Measurements from ENCODE around the gene DYNC1I1. TPM values are rescaled to one million over a fixed set of nuclear protein-coding genes. Genes with fewer than 3 reads are reported as not detected.
"Not testable (repeated sequence)": the region's sequence is repeated elsewhere in the genome, so short reads cannot be mapped to it uniquely, and the experiment has no call there.

The DYNC1I1 gene
- total RNA-seq, 2 donors from 2014 or later, result not detected

GRCh38 chr7:95917634-95918033 lies 145.3 kb downstream of the DYNC1I1 start:
- Mint-ChIP-seq H3K4me3 (no peak overlapping the region), H3K4me1 (ENCODE audit: low read depth in 2 of 2) (peaks cover 5 to 6% of the 10 kb centered on the region in 2 donors), H3K36me3 (no peaks in the 10 kb centered on the region), H3K27ac (no peak overlapping the region), H3K27me3 (peaks cover 0 to 10% of the 10 kb centered on the region in 2 donors), H3K9me3 (no peaks in the 10 kb centered on the region)
- no peak for DNase-seq (ENCODE audit: low spot score)
- no peak for ATAC-seq

GRCh38 chr7:95919556-95919955 lies 147.2 kb downstream of the DYNC1I1 start:
- peaks cover 4% of the 10 kb centered on the region in 2 donors for H3K27me3 Mint-ChIP-seq
- no peak for DNase-seq (ENCODE audit: low spot score)
- H3K36me3 Mint-ChIP-seq, result no peaks in the 10 kb centered on the region
- no peaks in the 10 kb centered on the region for H3K9me3 Mint-ChIP-seq
- no peak for ATAC-seq
- H3K27ac Mint-ChIP-seq, result no peak overlapping the region
- peaks cover 5 to 6% of the 10 kb centered on the region in 2 donors for H3K4me1 Mint-ChIP-seq (ENCODE audit: low read depth in 2 of 2)
- no peak overlapping the region for H3K4me3 Mint-ChIP-seq

- Mint-ChIP-seq H3K9me3 (no peaks in the 10 kb centered on the region), H3K27me3 (peaks cover 2 to 9% of the 10 kb centered on the region in 2 donors), H3K36me3 (no peaks in the 10 kb centered on the region), H3K4me1 (ENCODE audit: low read depth in 2 of 2) (peaks cover 3 to 4% of the 10 kb centered on the region in 2 donors), H3K27ac (no peak overlapping the region), H3K4me3 (no peak overlapping the region)
- DNase-seq (ENCODE audit: low spot score) (no peak), ATAC-seq (peak; percentile 74 to 75)
Measured at GRCh38 chr7:95921543-95921942, 149.2 kb downstream of the DYNC1I1 start.

- H3K36me3 Mint-ChIP-seq, result no peaks in the 10 kb centered on the region
- ATAC-seq (no peak), DNase-seq (ENCODE audit: low spot score) (no peak)
- H3K9me3 Mint-ChIP-seq, result no peaks in the 10 kb centered on the region
- H3K27ac Mint-ChIP-seq, result no peak overlapping the region
- no peak overlapping the region for H3K4me3 Mint-ChIP-seq
- H3K4me1 Mint-ChIP-seq (ENCODE audit: low read depth in 2 of 2), result peaks cover 0 to 2% of the 10 kb centered on the region in 2 donors
- peaks cover 0 to 16% of the 10 kb centered on the region in 2 donors for H3K27me3 Mint-ChIP-seq
Measured at GRCh38 chr7:95922191-95922590, 149.8 kb downstream of the DYNC1I1 start.

- DNase-seq (ENCODE audit: low spot score) (no peak), ATAC-seq (no peak)
- no peak overlapping the region for H3K4me3 Mint-ChIP-seq
- H3K4me1 Mint-ChIP-seq (ENCODE audit: low read depth in 2 of 2), result peaks cover 0 to 17% of the 10 kb centered on the region in 2 donors
- peaks cover 0 to 29% of the 10 kb centered on the region in 2 donors for H3K27me3 Mint-ChIP-seq
- H3K27ac Mint-ChIP-seq, result no peak overlapping the region
- no peaks in the 10 kb centered on the region for H3K36me3 Mint-ChIP-seq
- H3K9me3 Mint-ChIP-seq, result no peaks in the 10 kb centered on the region
Measured at GRCh38 chr7:95925236-95925635, 152.9 kb downstream of the DYNC1I1 start.

- no peak overlapping the region for H3K4me3 Mint-ChIP-seq
- peaks cover 0 to 29% of the 10 kb centered on the region in 2 donors for H3K27me3 Mint-ChIP-seq
- no peak for ATAC-seq
- DNase-seq (ENCODE audit: low spot score), result no peak
- no peaks in the 10 kb centered on the region for H3K9me3 Mint-ChIP-seq
- no peak overlapping the region for H3K27ac Mint-ChIP-seq
- H3K4me1 Mint-ChIP-seq (ENCODE audit: low read depth in 2 of 2), result peaks cover 0 to 17% of the 10 kb centered on the region in 2 donors
- no peaks in the 10 kb centered on the region for H3K36me3 Mint-ChIP-seq
Measured at GRCh38 chr7:95925971-95926370, 153.6 kb downstream of the DYNC1I1 start.

GRCh38 chr7:95927756-95928155 lies 155.4 kb downstream of the DYNC1I1 start:
- no peaks in the 10 kb centered on the region for H3K36me3 Mint-ChIP-seq
- no peaks in the 10 kb centered on the region for H3K9me3 Mint-ChIP-seq
- H3K4me1 Mint-ChIP-seq (ENCODE audit: low read depth in 2 of 2), result peaks cover 0 to 17% of the 10 kb centered on the region in 2 donors
- H3K4me3 Mint-ChIP-seq, result no peak overlapping the region
- DNase-seq (ENCODE audit: low spot score), result no peak
- peak overlapping the region in 1 of 2 donors; percentile 40 for H3K27ac Mint-ChIP-seq
- ATAC-seq, result peak in 1 of 2 donors; percentile 69
- H3K27me3 Mint-ChIP-seq, result peaks cover 0 to 29% of the 10 kb centered on the region in 2 donors

- H3K9me3 Mint-ChIP-seq, result no peaks in the 10 kb centered on the region
- H3K4me1 Mint-ChIP-seq (ENCODE audit: low read depth in 2 of 2), result peaks cover 0 to 17% of the 10 kb centered on the region in 2 donors
- H3K27ac Mint-ChIP-seq, result no peak overlapping the region
- DNase-seq (ENCODE audit: low spot score) (no peak), ATAC-seq (no peak)
- H3K27me3 Mint-ChIP-seq, result peaks cover 0 to 23% of the 10 kb centered on the region in 2 donors
- H3K4me3 Mint-ChIP-seq, result no peak overlapping the region
- H3K36me3 Mint-ChIP-seq, result no peaks in the 10 kb centered on the region
Measured at GRCh38 chr7:95929710-95930280, 157.4 kb downstream of the DYNC1I1 start.

GRCh38 chr7:95931460-95932232 lies 159.3 kb downstream of the DYNC1I1 start:
- Mint-ChIP-seq H3K4me3 (no peak overlapping the region), H3K36me3 (no peaks in the 10 kb centered on the region), H3K4me1 (ENCODE audit: low read depth in 2 of 2) (peaks cover 0 to 17% of the 10 kb centered on the region in 2 donors), H3K27me3 (peaks cover 0 to 26% of the 10 kb centered on the region in 2 donors), H3K27ac (no peak overlapping the region), H3K9me3 (no peaks in the 10 kb centered on the region)
- DNase-seq (ENCODE audit: low spot score) (no peak), ATAC-seq (no peak)

- Mint-ChIP-seq H3K4me1 (ENCODE audit: low read depth in 2 of 2) (peaks cover 0 to 5% of the 10 kb centered on the region in 2 donors), H3K4me3 (no peak overlapping the region), H3K27ac (no peak overlapping the region), H3K9me3 (no peaks in the 10 kb centered on the region), H3K27me3 (peaks cover 0 to 15% of the 10 kb centered on the region in 2 donors), H3K36me3 (no peaks in the 10 kb centered on the region)
- no peak for DNase-seq (ENCODE audit: low spot score)
- no peak for ATAC-seq
Measured at GRCh38 chr7:95933618-95934017, 161.3 kb downstream of the DYNC1I1 start.

- H3K4me1 Mint-ChIP-seq (ENCODE audit: low read depth in 2 of 2), result peaks cover 0 to 13% of the 10 kb centered on the region in 2 donors
- H3K36me3 Mint-ChIP-seq; H3K9me3 Mint-ChIP-seq; DNase-seq (ENCODE audit: low spot score); H3K27ac Mint-ChIP-seq; H3K4me3 Mint-ChIP-seq; H3K27me3 Mint-ChIP-seq; ATAC-seq: not testable (repeated sequence)
Measured at GRCh38 chr7:95944867-95945266, 172.5 kb downstream of the DYNC1I1 start.

GRCh38 chr7:95950698-95951097 lies 178.3 kb downstream of the DYNC1I1 start:
- DNase-seq (ENCODE audit: low spot score), result no peak
- Mint-ChIP-seq H3K9me3 (no peaks in the 10 kb centered on the region), H3K27me3 (peaks cover 2 to 14% of the 10 kb centered on the region in 2 donors), H3K4me1 (ENCODE audit: low read depth in 2 of 2) (peaks cover 0 to 13% of the 10 kb centered on the region in 2 donors), H3K27ac (no peak overlapping the region), H3K36me3 (no peaks in the 10 kb centered on the region), H3K4me3 (no peak overlapping the region)
- no peak for ATAC-seq

- no peak for DNase-seq (ENCODE audit: low spot score)
- Mint-ChIP-seq H3K27me3 (peaks cover 2 to 14% of the 10 kb centered on the region in 2 donors), H3K9me3 (no peaks in the 10 kb centered on the region), H3K4me1 (ENCODE audit: low read depth in 2 of 2) (peaks cover 0 to 13% of the 10 kb centered on the region in 2 donors), H3K36me3 (no peaks in the 10 kb centered on the region), H3K27ac (no peak overlapping the region), H3K4me3 (no peak overlapping the region)
- no peak for ATAC-seq
Measured at GRCh38 chr7:95951531-95951930, 179.2 kb downstream of the DYNC1I1 start.
